ENCODE data around the gene SMPDL3A. TPM values are rescaled to one million over a fixed set of nuclear protein-coding genes. Genes with fewer than 3 reads are reported as not detected.

Gene SMPDL3A
- total RNA-seq, 1 donor from 2014 or later, result 44.7 TPM

- peaks cover 0 to 33% of the 10 kb centered on the region in 2 donors for H3K36me3 ChIP-seq
- no peak overlapping the region for H3K4me3 ChIP-seq
- TF ChIP-seq POLR2AphosphoS5 (IDR thresholded peaks at IDR 0.05; ENCODE audit: insufficient read depth in 1 of 2, low read depth in 1 of 2), result no peak
- TF ChIP-seq POLR2A (IDR thresholded peaks at IDR 0.05), result no peak
- no peak for TF ChIP-seq CTCF (IDR thresholded peaks at IDR 0.05)
- H3K4me1 ChIP-seq, result peaks cover 14% of the 10 kb centered on the region
- no peaks in the 10 kb centered on the region for H3K27me3 ChIP-seq
- no peak for DNase-seq (ENCODE audit: extremely low spot score in 2 of 2)
- no peaks in the 10 kb centered on the region for H3K9me3 ChIP-seq
- intact Hi-C loops (cut with DNase I), result no loop called here
- H3K27ac ChIP-seq, result no peak overlapping the region
Observed at GRCh38 chr6:122808121-122808885, 19.2 kb downstream of the SMPDL3A start.

GRCh38 chr6:122809001-122809400 is 19.9 kb downstream of the SMPDL3A start:
- intact Hi-C loops (cut with DNase I), result no loop called here
- no peak overlapping the region for H3K4me3 ChIP-seq
- H3K36me3 ChIP-seq, result peaks cover 0 to 33% of the 10 kb centered on the region in 2 donors
- no peak for DNase-seq (ENCODE audit: extremely low spot score in 2 of 2)
- peaks cover 7% of the 10 kb centered on the region for H3K4me1 ChIP-seq
- no peak overlapping the region for H3K27ac ChIP-seq
- no peaks in the 10 kb centered on the region for H3K27me3 ChIP-seq
- no peaks in the 10 kb centered on the region for H3K9me3 ChIP-seq
- TF ChIP-seq POLR2AphosphoS5 (IDR thresholded peaks at IDR 0.05; ENCODE audit: insufficient read depth in 1 of 2, low read depth in 1 of 2), result no peak
- TF ChIP-seq CTCF (IDR thresholded peaks at IDR 0.05), result no peak
- no peak for TF ChIP-seq POLR2A (IDR thresholded peaks at IDR 0.05)

GRCh38 chr6:122809691-122810090 is 20.6 kb downstream of the SMPDL3A start:
- intact Hi-C loops (cut with DNase I), result no loop called here
- no peaks in the 10 kb centered on the region for H3K9me3 ChIP-seq
- peaks cover 0 to 32% of the 10 kb centered on the region in 2 donors for H3K36me3 ChIP-seq
- no peak for DNase-seq (ENCODE audit: extremely low spot score in 2 of 2)
- no peak for TF ChIP-seq POLR2A (IDR thresholded peaks at IDR 0.05)
- no peak for TF ChIP-seq CTCF (IDR thresholded peaks at IDR 0.05)
- no peak for TF ChIP-seq POLR2AphosphoS5 (IDR thresholded peaks at IDR 0.05; ENCODE audit: insufficient read depth in 1 of 2, low read depth in 1 of 2)
- no peak overlapping the region for H3K4me3 ChIP-seq
- no peaks in the 10 kb centered on the region for H3K4me1 ChIP-seq
- no peak overlapping the region for H3K27ac ChIP-seq
- no peaks in the 10 kb centered on the region for H3K27me3 ChIP-seq

- H3K27ac ChIP-seq, result peak overlapping the region; percentile 5
Observed at GRCh38 chr6:122810189-122810588, 21.1 kb downstream of the SMPDL3A start.

More at GRCh38 chr6:122810189-122810588, 21.1 kb downstream of the SMPDL3A start:
- intact Hi-C loops (cut with DNase I), result no loop called here
- no peak for DNase-seq (ENCODE audit: extremely low spot score in 2 of 2)
- peaks cover 0 to 27% of the 10 kb centered on the region in 2 donors for H3K36me3 ChIP-seq
- no peaks in the 10 kb centered on the region for H3K4me1 ChIP-seq
- H3K9me3 ChIP-seq, result no peaks in the 10 kb centered on the region
- H3K4me3 ChIP-seq, result no peak overlapping the region
- H3K27me3 ChIP-seq, result no peaks in the 10 kb centered on the region
- TF ChIP-seq CTCF (IDR thresholded peaks at IDR 0.05), result no peak
- TF ChIP-seq POLR2A (IDR thresholded peaks at IDR 0.05), result no peak
- no peak for TF ChIP-seq POLR2AphosphoS5 (IDR thresholded peaks at IDR 0.05; ENCODE audit: insufficient read depth in 1 of 2, low read depth in 1 of 2)
